Lower lobe of right lung (tissue), 2 donors: ENCODE measurements around the gene KIAA1210. TPM values are rescaled to one million over a fixed set of nuclear protein-coding genes. Genes with fewer than 3 reads are reported as not detected.

ENCODE experiments used
- ATAC-seq, 2 donors: fragments of 200-7000 bp; cut with Tn5 transposase; one replicate each; pipeline ENCODE4 v1.9.1; 2020 to 2022; ENCODE audit warnings: mild to moderate bottlenecking in 2 of 2, moderate library complexity in 2 of 2
- DNase-seq: peaks from one replicate; pipeline ENCODE4 v3.0.0-alpha.2; 2020
- H3K27ac ChIP-seq: fragments of 200-600 bp; one replicate; pipeline ENCODE4 v1.8.0; 2022
- H3K27me3 ChIP-seq: fragments of 200-600 bp; one replicate; pipeline ENCODE4 v1.8.0; 2022; ENCODE audit warnings: low read depth
- H3K36me3 ChIP-seq: fragments of 200-600 bp; one replicate; pipeline ENCODE4 v1.8.0; 2022; ENCODE audit warnings: mild to moderate bottlenecking
- H3K4me1 ChIP-seq: fragments of 200-600 bp; one replicate; pipeline ENCODE4 v1.8.0; 2022
- H3K4me3 ChIP-seq: fragments of 200-600 bp; one replicate; pipeline ENCODE4 v1.8.0; 2022; ENCODE audit warnings: mild to moderate bottlenecking
- H3K9me3 ChIP-seq: fragments of 200-600 bp; one replicate; pipeline ENCODE4 v1.8.0; 2022
- intact Hi-C: fragments of 100-400 bp; cut with DNase I; formaldehyde crosslinking; loops from one replicate; pipeline ENCODE4 v1.11.0; 2022
- total RNA-seq: library from RNA; stranded (reverse); fragmentation: NEBNext Ultra II Directional; extraction: Animal tissue kit (Norgen Biotek cat#: 25700); gene quantifications from one replicate; pipeline ENCODE4 v1.2.1, GENCODE V29; 2021
- TF ChIP-seq, protein P1 (sequence below): fragments of 200-600 bp; IDR thresholded peaks from one replicate; pipeline ENCODE4 v1.8.0; 2022; ENCODE audit warnings: antibody characterized with exemption, mild to moderate bottlenecking
- donor health status: DM: no; HTN: yes; CAD: no; lungs with severe emphysema.

The KIAA1210 gene
- total RNA-seq, 1 donor from 2014 or later = not detected

DNA sequence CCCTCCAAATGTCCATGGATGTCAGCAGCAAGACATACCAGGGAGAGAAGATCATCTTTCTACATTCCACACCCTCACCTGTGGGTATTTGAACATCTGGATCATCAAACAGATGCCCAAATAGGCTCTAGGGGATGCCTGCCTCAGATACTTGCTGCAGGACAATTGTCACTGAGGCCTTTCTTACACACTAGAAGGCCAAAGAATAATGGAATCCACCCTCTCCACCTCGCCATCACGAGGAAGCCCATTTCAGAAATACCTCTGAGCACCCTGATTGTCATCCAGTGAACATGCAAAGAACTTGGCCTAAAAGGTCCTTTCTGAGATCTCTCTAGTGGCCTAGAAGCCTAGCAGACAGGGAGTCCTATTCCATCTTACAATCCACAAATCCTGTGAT is 6.9 kb upstream of the KIAA1210 start:
- Histone ChIP-seq H3K27ac (no peak overlapping the region), H3K36me3 (no peaks in the 10 kb centered on the region), H3K9me3 (no peaks in the 10 kb centered on the region), H3K4me3 (no peak overlapping the region), H3K27me3 (no peaks in the 10 kb centered on the region), H3K4me1 (no peaks in the 10 kb centered on the region)
- intact Hi-C loops = no loop called here
- TF ChIP-seq, protein P1, sequence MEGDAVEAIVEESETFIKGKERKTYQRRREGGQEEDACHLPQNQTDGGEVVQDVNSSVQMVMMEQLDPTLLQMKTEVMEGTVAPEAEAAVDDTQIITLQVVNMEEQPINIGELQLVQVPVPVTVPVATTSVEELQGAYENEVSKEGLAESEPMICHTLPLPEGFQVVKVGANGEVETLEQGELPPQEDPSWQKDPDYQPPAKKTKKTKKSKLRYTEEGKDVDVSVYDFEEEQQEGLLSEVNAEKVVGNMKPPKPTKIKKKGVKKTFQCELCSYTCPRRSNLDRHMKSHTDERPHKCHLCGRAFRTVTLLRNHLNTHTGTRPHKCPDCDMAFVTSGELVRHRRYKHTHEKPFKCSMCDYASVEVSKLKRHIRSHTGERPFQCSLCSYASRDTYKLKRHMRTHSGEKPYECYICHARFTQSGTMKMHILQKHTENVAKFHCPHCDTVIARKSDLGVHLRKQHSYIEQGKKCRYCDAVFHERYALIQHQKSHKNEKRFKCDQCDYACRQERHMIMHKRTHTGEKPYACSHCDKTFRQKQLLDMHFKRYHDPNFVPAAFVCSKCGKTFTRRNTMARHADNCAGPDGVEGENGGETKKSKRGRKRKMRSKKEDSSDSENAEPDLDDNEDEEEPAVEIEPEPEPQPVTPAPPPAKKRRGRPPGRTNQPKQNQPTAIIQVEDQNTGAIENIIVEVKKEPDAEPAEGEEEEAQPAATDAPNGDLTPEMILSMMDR = no peak
- DNase-seq (no peak), ATAC-seq (no peak)

DNA sequence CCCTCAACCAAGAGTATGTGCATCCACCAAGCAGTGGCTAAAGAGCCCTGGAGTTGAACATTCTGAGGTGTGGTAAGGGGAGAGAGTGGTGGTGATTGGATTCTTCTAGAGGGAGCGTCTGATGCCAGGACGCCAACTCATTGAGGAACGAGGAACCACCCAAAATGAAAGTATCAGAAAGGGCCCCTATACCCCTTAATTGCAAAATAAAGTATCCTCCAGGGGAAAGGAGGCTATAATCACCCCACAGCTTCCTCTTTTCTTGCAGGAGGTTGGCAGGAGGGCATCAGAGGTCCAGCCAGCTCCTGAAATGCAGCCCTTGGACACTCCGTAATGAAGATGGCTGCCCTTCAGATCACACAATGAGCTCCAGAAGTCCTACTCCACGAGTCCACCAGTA is 5.3 kb upstream of the KIAA1210 start:
- Histone ChIP-seq H3K27ac (no peak overlapping the region), H3K27me3 (no peaks in the 10 kb centered on the region), H3K9me3 (no peaks in the 10 kb centered on the region), H3K36me3 (no peaks in the 10 kb centered on the region), H3K4me3 (no peak overlapping the region), H3K4me1 (no peaks in the 10 kb centered on the region)
- DNase-seq (no peak), ATAC-seq (no peak)
- intact Hi-C loops = no loop called here
- TF ChIP-seq, protein P1 = no peak

DNA sequence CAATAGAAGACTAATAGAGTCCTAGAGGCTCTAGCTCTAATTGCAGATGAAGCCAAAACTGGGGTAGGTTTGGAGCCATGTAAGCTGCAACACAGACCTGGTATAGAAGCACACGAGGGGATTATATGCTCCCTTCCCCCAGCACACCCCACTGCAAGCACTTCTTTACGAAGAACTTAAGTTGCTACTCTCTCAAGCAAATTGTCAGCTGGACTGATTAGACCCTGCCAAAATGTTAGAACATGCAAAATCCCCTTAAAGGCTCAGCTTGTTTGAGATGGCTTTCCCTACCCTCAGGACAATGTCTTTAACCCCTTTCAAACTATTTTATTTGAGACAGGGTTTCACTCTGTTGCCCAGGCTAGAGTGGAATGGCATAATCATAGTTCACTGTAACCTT is 4.7 kb upstream of the KIAA1210 start:
- Histone ChIP-seq H3K4me1 (no peaks in the 10 kb centered on the region), H3K4me3 (no peak overlapping the region), H3K27me3 (no peaks in the 10 kb centered on the region), H3K9me3 (no peaks in the 10 kb centered on the region), H3K27ac (no peak overlapping the region), H3K36me3 (no peaks in the 10 kb centered on the region)
- no peak for ATAC-seq
- TF ChIP-seq, protein P1 = no peak
- intact Hi-C loops = no loop called here
- no peak for DNase-seq

DNA sequence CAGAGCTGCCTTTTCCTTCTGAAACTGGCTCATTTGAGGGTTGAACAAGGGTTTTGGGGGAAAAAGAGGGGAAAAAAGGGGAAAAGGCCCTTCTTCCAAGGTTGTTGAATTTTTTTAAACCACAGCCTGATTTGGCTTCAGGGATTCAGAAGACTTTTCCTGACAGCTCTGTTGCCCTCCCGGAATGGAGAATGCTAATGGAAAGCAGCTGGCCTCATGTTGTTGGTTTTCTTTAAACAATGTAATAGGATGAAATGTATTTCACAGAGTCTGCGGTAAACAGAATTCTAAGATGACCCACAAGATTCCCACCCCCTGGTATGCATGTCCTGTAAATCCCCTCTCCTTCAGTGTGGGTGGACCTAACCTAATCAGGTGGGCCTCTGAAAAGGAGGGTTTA is 3.3 kb upstream of the KIAA1210 start:
- H3K27ac ChIP-seq = no peak overlapping the region
- H3K36me3 ChIP-seq = no peaks in the 10 kb centered on the region
- no peak overlapping the region for H3K4me3 ChIP-seq
- DNase-seq = no peak
- no peaks in the 10 kb centered on the region for H3K27me3 ChIP-seq
- TF ChIP-seq, protein P1 = no peak
- intact Hi-C loops = no loop called here
- no peaks in the 10 kb centered on the region for H3K4me1 ChIP-seq
- no peak for ATAC-seq
- H3K9me3 ChIP-seq = no peaks in the 10 kb centered on the region

DNA sequence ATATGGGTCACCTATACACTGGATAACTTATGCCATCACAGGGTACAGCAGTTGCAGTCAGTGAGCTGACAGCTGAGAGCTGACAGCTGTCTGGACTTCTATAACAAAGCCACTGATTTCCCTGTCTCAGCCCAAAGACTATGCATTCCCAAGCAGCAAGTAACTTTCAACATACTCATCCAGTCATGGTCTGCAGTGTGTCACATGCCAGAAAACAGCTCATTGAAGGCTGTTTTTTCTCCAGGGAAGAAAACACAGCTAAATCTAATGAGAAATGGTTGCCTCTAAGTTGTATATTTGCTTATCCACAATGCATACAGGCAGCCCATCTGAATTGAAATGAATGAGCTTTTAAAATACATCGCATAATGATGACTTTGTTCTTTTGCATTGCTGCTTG is 6.3 kb downstream of the KIAA1210 start:
- H3K4me1 ChIP-seq = no peaks in the 10 kb centered on the region
- no peak overlapping the region for H3K4me3 ChIP-seq
- no peaks in the 10 kb centered on the region for H3K36me3 ChIP-seq
- H3K9me3 ChIP-seq = no peaks in the 10 kb centered on the region
- DNase-seq (no peak), ATAC-seq (no peak)
- H3K27ac ChIP-seq = no peak overlapping the region
- H3K27me3 ChIP-seq = no peaks in the 10 kb centered on the region
- intact Hi-C loops = no loop called here
- TF ChIP-seq, protein P1 = no peak

DNA sequence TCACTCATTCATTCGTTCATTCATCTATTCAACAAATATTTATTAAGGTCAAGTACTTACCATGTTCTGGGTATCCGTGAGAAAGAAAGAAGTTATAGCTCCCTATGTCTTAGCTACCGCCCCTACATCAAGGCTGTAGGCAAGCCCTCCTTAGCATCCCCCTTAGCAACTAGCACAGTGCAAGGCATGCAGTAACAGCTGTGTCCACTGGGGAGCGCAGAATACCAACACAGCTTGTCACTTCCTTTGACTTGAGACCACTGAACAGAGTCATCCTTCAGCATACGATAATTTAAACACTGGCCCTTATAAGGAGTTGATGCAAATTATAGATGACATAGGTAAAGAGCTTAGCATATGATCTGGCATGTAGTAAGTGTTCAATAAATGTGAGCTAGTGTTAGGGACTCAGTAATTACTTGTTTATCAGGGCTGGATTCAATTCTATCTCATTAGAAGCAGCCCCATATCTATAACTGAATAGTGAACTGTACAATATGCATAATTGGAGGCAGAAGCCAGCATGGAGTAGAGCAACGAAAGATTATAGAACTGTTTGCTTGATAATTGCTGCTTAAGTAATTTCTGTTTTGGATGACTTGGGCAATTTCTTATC is 8.7 kb downstream of the KIAA1210 start:
- Histone ChIP-seq H3K4me3 (no peak overlapping the region), H3K36me3 (no peaks in the 10 kb centered on the region), H3K27ac (no peak overlapping the region), H3K27me3 (no peaks in the 10 kb centered on the region), H3K4me1 (no peaks in the 10 kb centered on the region), H3K9me3 (no peaks in the 10 kb centered on the region)
- DNase-seq (peak; percentile 45), ATAC-seq (peak; percentile 69 to 71)
- intact Hi-C loops = no loop called here
- TF ChIP-seq, protein P1 = peak; percentile 74
